ENCODE data around the gene LENG9. TPM values are rescaled to one million over a fixed set of nuclear protein-coding genes. Genes with fewer than 3 reads are reported as not detected.
A peak's percentile ranks its signal among the peaks of the same experiment; 100 is the strongest.

Gene LENG9
- total RNA-seq, 4 donors from 2014 or later, result 1.5 to 4.9 (median 3.4) TPM

GRCh38 chr19:54434112-54434872, 29.3 kb downstream of the LENG9 start:
- H3K4me1 ChIP-seq, result peaks cover 20 to 46% of the 10 kb centered on the region in 2 donors
- DNase-seq (no peak), ATAC-seq (no peak)

GRCh38 chr19:54433697-54434096, 29.9 kb downstream of the LENG9 start:
- intact Hi-C loops (cut with DNase I; ENCODE audit: low total_unique reads), result no loop called here
- ATAC-seq (no peak), DNase-seq (no peak)
- H3K4me1 ChIP-seq, result peaks cover 20 to 46% of the 10 kb centered on the region in 2 donors
- TF ChIP-seq CTCF (IDR thresholded peaks at IDR 0.05 in 4 of 5, conservative IDR thresholded peaks at IDR 0.05 in 1 of 5) (no peak), POLR2A (IDR thresholded peaks at IDR 0.05) (no peak)
- H3K27me3 ChIP-seq, result peaks cover 23 to 38% (median 32%) of the 10 kb centered on the region in 3 donors
- no peak overlapping the region for H3K27ac ChIP-seq
- no peaks in the 10 kb centered on the region for H3K36me3 ChIP-seq
- no peak overlapping the region for H3K4me3 ChIP-seq
- in situ Hi-C loops (cut with MboI; ENCODE audit: low sequenced_read_pairs in 4 of 4), result no loop called here
- no peaks in the 10 kb centered on the region for H3K9me3 ChIP-seq

More at GRCh38 chr19:54434112-54434872, 29.3 kb downstream of the LENG9 start:
- intact Hi-C loops (cut with DNase I; ENCODE audit: low total_unique reads), result no loop called here
- TF ChIP-seq CTCF (IDR thresholded peaks at IDR 0.05 in 4 of 5, conservative IDR thresholded peaks at IDR 0.05 in 1 of 5) (no peak), POLR2A (IDR thresholded peaks at IDR 0.05) (no peak)
- Histone ChIP-seq H3K27ac (no peak overlapping the region), H3K9me3 (no peaks in the 10 kb centered on the region), H3K36me3 (no peaks in the 10 kb centered on the region), H3K27me3 (peaks cover 17 to 32% (median 26%) of the 10 kb centered on the region in 3 donors), H3K4me3 (no peak overlapping the region)
- in situ Hi-C loops (cut with MboI; ENCODE audit: low sequenced_read_pairs in 4 of 4), result no loop called here

GRCh38 chr19:54432144-54432738, 31.3 kb downstream of the LENG9 start:
- Histone ChIP-seq H3K27ac (no peak overlapping the region), H3K27me3 (peaks cover 28 to 50% (median 39%) of the 10 kb centered on the region in 3 donors), H3K4me3 (no peak overlapping the region), H3K36me3 (no peaks in the 10 kb centered on the region), H3K4me1 (peaks cover 20 to 43% of the 10 kb centered on the region in 2 donors), H3K9me3 (no peaks in the 10 kb centered on the region)
- in situ Hi-C loops (cut with MboI; ENCODE audit: low sequenced_read_pairs in 4 of 4), result no loop called here
- intact Hi-C loops (cut with DNase I; ENCODE audit: low total_unique reads), result no loop called here
- TF ChIP-seq CTCF (IDR thresholded peaks at IDR 0.05 in 4 of 5, conservative IDR thresholded peaks at IDR 0.05 in 1 of 5) (no peak), POLR2A (IDR thresholded peaks at IDR 0.05) (no peak)
- DNase-seq (no peak), ATAC-seq (no peak)

GRCh38 chr19:54431255-54431838, 32.2 kb downstream of the LENG9 start:
- ATAC-seq (peak in 1 of 2 donors; percentile 19), DNase-seq (peak in 1 of 2 donors; percentile 38)
- intact Hi-C loops (cut with DNase I; ENCODE audit: low total_unique reads), result no loop called here
- TF ChIP-seq POLR2A (IDR thresholded peaks at IDR 0.05), result no peak
- no peak for TF ChIP-seq CTCF (IDR thresholded peaks at IDR 0.05 in 4 of 5, conservative IDR thresholded peaks at IDR 0.05 in 1 of 5)
- Histone ChIP-seq H3K27ac (no peak overlapping the region), H3K4me1 (peaks cover 15 to 40% of the 10 kb centered on the region in 2 donors), H3K9me3 (no peaks in the 10 kb centered on the region), H3K36me3 (no peaks in the 10 kb centered on the region), H3K4me3 (peak overlapping the region; percentile 25 to 40 (median 35)), H3K27me3 (peaks cover 30 to 54% (median 39%) of the 10 kb centered on the region in 3 donors)
- in situ Hi-C loops (cut with MboI; ENCODE audit: low sequenced_read_pairs in 4 of 4), result no loop called here

Measured in gastrocnemius medialis (tissue), 4 donors.